HepG2 (cell line): ENCODE results near the gene HINT2. TPM values are rescaled to one million over a fixed set of nuclear protein-coding genes. Genes with fewer than 3 reads are reported as not detected.

Experiments
- ATAC-seq: fragments of 200-7000 bp; cut with Tn5 transposase; 3 replicates; pipeline ENCODE4 v1.9.1; 2020; ENCODE audit warnings: mild to moderate bottlenecking, moderate library complexity
- BruUV-seq: library from RNA; stranded (reverse); fragments of 400-500 nt; replicated peaks from 2 replicates; lab custom pipeline; 2021; lab: Mats Ljungman, UMichigan
- CTCF ChIA-PET: fragments of 300-600 bp; formaldehyde crosslinking; extraction: SDS; loops from one replicate; lab custom pipeline; 2021; ENCODE audit warnings: low total read pairs, inconsistent platforms, low intra/inter-chr PET ratio; lab: Yijun Ruan, JAX
- POLR2A ChIA-PET: fragments of 350-600 bp; sonication (Branson Sonifier 250); formaldehyde crosslinking; loops from one replicate; lab custom pipeline; 2020; ENCODE audit warnings: antibody characterized with exemption, inconsistent platforms; lab: Yijun Ruan, JAX
- DNase-seq: peaks from one replicate; pipeline ENCODE4 v3.0.0-alpha.2; 2015; ENCODE audit warnings: low spot score
- FAIRE-seq: peaks from 3 replicates; lab custom pipeline; 2011; peaks lifted over from hg19 to GRCh38; lab: Jason Lieb, UNC
- H2AFZ ChIP-seq: one replicate; pipeline ENCODE4 v1.6.1; 2011; ENCODE audit warnings: low read length, inconsistent platforms
- H3K27ac ChIP-seq: fragments of 300-600 bp; 3 replicates; pipeline ENCODE4 v1.8.0; 2011; ENCODE audit warnings: mixed run types, mild to moderate bottlenecking, mixed read lengths, low read length, inconsistent platforms; ENCODE audit not compliant: insufficient read depth; ENCODE audit errors: extremely low read length
- H3K27me3 ChIP-seq, 2 experiments: fragments of 200-600 bp in 1 of 2; 2 replicates in 1 of 2; 3 replicates in 1 of 2; pipeline versions ENCODE4 v1.6.0 to v1.8.0; 2011; ENCODE audit warnings: low read length in 2 of 2, mild to moderate bottlenecking in 2 of 2, moderate library complexity in 2 of 2, inconsistent platforms in 1 of 2; ENCODE audit not compliant: insufficient read depth in 2 of 2, control insufficient read depth in 1 of 2
- H3K36me3 ChIP-seq, 2 experiments: fragments of 200-600 bp in 1 of 2; replicated peaks in 1 of 2; 2 replicates in 1 of 2; 3 replicates in 1 of 2; pipeline versions ENCODE4 v1.5.1 to v1.8.0; 2011; ENCODE audit warnings: low read length in 2 of 2, inconsistent platforms in 1 of 2; ENCODE audit not compliant: insufficient read depth in 2 of 2, control insufficient read depth in 1 of 2
- H3K4me1 ChIP-seq: 2 replicates; pipeline ENCODE4 v1.5.1; 2012; ENCODE audit warnings: low read length, inconsistent platforms; ENCODE audit not compliant: insufficient read depth
- H3K4me2 ChIP-seq: 2 replicates; pipeline ENCODE4 v1.6.0; 2011; ENCODE audit warnings: low read depth, low read length, inconsistent platforms
- H3K4me3 ChIP-seq, 3 experiments: fragments of 200-600 bp in 1 of 3; sonication (generic), shearing (Covaris generic) in 1 of 3; replicated peaks in 1 of 3; 2 replicates each; pipeline ENCODE4 v1.5.1; 2011 to 2016; ENCODE audit warnings: low read length in 3 of 3, inconsistent platforms in 2 of 3, low read depth in 2 of 3, mild to moderate bottlenecking in 2 of 3, control low read depth in 1 of 3, mixed read lengths in 1 of 3; ENCODE audit not compliant: insufficient read depth in 1 of 3
- H3K79me2 ChIP-seq: one replicate; pipeline ENCODE4 v1.6.1; 2011; ENCODE audit warnings: low read length, inconsistent platforms; ENCODE audit not compliant: insufficient read depth
- H3K9ac ChIP-seq: 2 replicates; pipeline ENCODE4 v1.6.0; 2011; ENCODE audit warnings: mild to moderate bottlenecking, low read depth, low read length, inconsistent platforms; ENCODE audit not compliant: insufficient read depth
- H3K9me3 ChIP-seq: 2 replicates; pipeline ENCODE4 v1.5.1; 2012; ENCODE audit warnings: mild to moderate bottlenecking, low read length
- H4K20me1 ChIP-seq: 2 replicates; pipeline ENCODE4 v1.6.0; 2011; ENCODE audit warnings: inconsistent platforms, mild to moderate bottlenecking, low read length, moderate library complexity; ENCODE audit not compliant: insufficient read depth
- DPF2 ChIP-seq: sonication (generic); formaldehyde crosslinking; IDR thresholded peaks from 2 replicates; pipeline ENCODE4 v1.4.0; 2020; ENCODE audit warnings: mild to moderate bottlenecking, low read depth, missing genetic modification reagents, borderline replicate concordance
- PCBP2 ChIP-seq: fragments of 200-400 bp; formaldehyde crosslinking; optimal IDR thresholded peaks from 2 replicates; pipeline ENCODE3; 2018; ENCODE audit warnings: low read length, low read depth; ENCODE audit not compliant: poor library complexity, severe bottlenecking
- ZHX2 ChIP-seq, 2 experiments: sonication (generic) in 1 of 2; formaldehyde crosslinking in 1 of 2; IDR thresholded peaks; 2 replicates each; pipeline versions ENCODE4 v1.6.1 to v1.9.0; 2014 to 2022; ENCODE audit warnings: antibody characterized with exemption in 1 of 2, borderline replicate concordance in 1 of 2, inconsistent platforms in 1 of 2, low read depth in 1 of 2, missing genetic modification reagents in 1 of 2
- ZNF770 ChIP-seq: sonication (generic); formaldehyde crosslinking; IDR thresholded peaks from 2 replicates; pipeline ENCODE4 v1.5.0; 2020; ENCODE audit warnings: mild to moderate bottlenecking, missing genetic modification reagents
- ZNF777 ChIP-seq: sonication (generic); formaldehyde crosslinking; IDR thresholded peaks from 2 replicates; pipeline ENCODE4 v1.4.0; 2020; ENCODE audit warnings: missing genetic modification reagents
- WGBS: methylation state at CpG from one replicate; pipeline ENCODE4 v1.1.6; 2017; ENCODE audit warnings: low lambda C conversion rate; 5-methylcytosine and 5-hydroxymethylcytosine counted together
- in situ Hi-C: cut with HindIII; loops from 2 replicates; pipeline ENCODE4 v1.10.0; 2017; ENCODE audit warnings: low pct_unique_long_range_greater_than_20kb; ENCODE audit not compliant: extremely low pct_ligation_motif_present
- intact Hi-C: fragments of 100-400 bp; cut with micrococcal nuclease; formaldehyde crosslinking; loops from one replicate; pipeline ENCODE4 v1.10.0; 2022; ENCODE audit not compliant: unreplicated experiment
- polyA plus RNA-seq, 8 experiments: library from polyadenylated mRNA; depleted of rRNA in 3 of 8; stranded (reverse) in 7 of 8; unstranded in 1 of 8; fragments of >200 nt; fragmentation: Illumina TruSeq in 4 of 8; extraction: Trizol in 4 of 8; gene quantifications; 2 replicates each; pipeline versions ENCODE4 v1.2.1 to v1.2.3, GENCODE V29; 2011 to 2016; ENCODE audit warnings: low read depth in 4 of 8, missing spikeins in 1 of 8, mixed read lengths in 1 of 8; ENCODE audit not compliant: insufficient read depth in 1 of 8
- total RNA-seq, 5 experiments: library from RNA; depleted of rRNA; stranded (reverse); fragments of >200 nt; fragmentation: Illumina TruSeq; extraction: Trizol; gene quantifications; 2 replicates each; pipeline ENCODE4 v1.2.3, GENCODE V29; 2016; ENCODE audit warnings: low read depth in 1 of 5

HINT2 gene
- total and polyA plus RNA-seq, 2 of the 13 experiments (the other 11 are each of a cell fraction or from before 2014, with no cell fraction given), result 37.9 to 56.2 TPM

- DNase-seq (no peak), ATAC-seq (no peak)
- CTCF ChIA-PET, result no interaction called here
Observed at GRCh38 chr9:35763803-35764202, 51.0 kb downstream of the HINT2 start.

More at GRCh38 chr9:35763803-35764202, 51.0 kb downstream of the HINT2 start:
- H3K4me3 ChIP-seq, result no peak overlapping the region
- WGBS, result 95% methylated on average over 1 of the region's 1 CpG
- H3K36me3 ChIP-seq, result no peaks in the 10 kb centered on the region
- peaks cover 31% of the 10 kb centered on the region for H3K79me2 ChIP-seq
- peaks cover 14% of the 10 kb centered on the region for H3K4me1 ChIP-seq
- H4K20me1 ChIP-seq, result no peaks in the 10 kb centered on the region
- FAIRE-seq, result no peak
- no TSS peak for BruUV-seq
- H3K9me3 ChIP-seq, result no peaks in the 10 kb centered on the region
- intact Hi-C loops, result no loop called here
- H2AFZ ChIP-seq, result no peak overlapping the region
- H3K4me2 ChIP-seq, result no peak overlapping the region
- TF ChIP-seq DPF2 (CRISPR knock-in tag) (no peak), ZNF777 (CRISPR knock-in tag) (no peak), ZNF770 (CRISPR knock-in tag) (peak; percentile 14; the same call in 1 of the 2 replicates), ZHX2 (IDR thresholded peaks at IDR 0.05; ENCODE audit: low read depth) (no peak), ZHX2 (CRISPR knock-in tag; IDR thresholded peaks at IDR 0.05; ENCODE audit: borderline replicate concordance) (no peak), PCBP2 (no peak)
- TF ChIP-seq, all 625 proteins: peak for 1
- H3K27ac ChIP-seq, result no peak overlapping the region
- in situ Hi-C loops, result no loop called here
- POLR2A ChIA-PET, result interaction anchor here (1.1 kb wide), 1 partner anchor 102 kb away, joined by 3 read pairs; no protein-coding TSS in a partner anchor
- no peak overlapping the region for H3K9ac ChIP-seq
- no peaks in the 10 kb centered on the region for H3K27me3 ChIP-seq
